ENCODE data around the gene ATG101. TPM values are rescaled to one million over a fixed set of nuclear protein-coding genes. Genes with fewer than 3 reads are reported as not detected.

Gene ATG101
- total and polyA plus RNA-seq, 2 of the 8 experiments (the other 6 are each of a cell fraction or from before 2014, with no cell fraction given) = 49.8 to 55.9 TPM

- TF ChIP-seq MAFK (IDR thresholded peaks at IDR 0.05; ENCODE audit: low read depth, low read length) (no peak), JUN (IDR thresholded peaks at IDR 0.05; ENCODE audit: low read depth, low read length) (no peak), SIRT6 (IDR thresholded peaks at IDR 0.05; ENCODE audit: low read length) (no peak), EGR1 (IDR thresholded peaks at IDR 0.05; ENCODE audit: borderline replicate concordance, low read depth, low read length) (no peak), CHD2 (IDR thresholded peaks at IDR 0.05; ENCODE audit: low read length) (no peak), TAF7 (optimal IDR thresholded peaks at IDR 0.05; ENCODE audit: borderline replicate concordance, low read depth, low read length) (no peak), EZH2 (IDR thresholded peaks at IDR 0.05; ENCODE audit: low read depth, low read length, severe bottlenecking) (no peak)
Measured at GRCh38 chr12:52081263-52081733, 11.5 kb downstream of the ATG101 start (continued).

Measured in H1 (cell line).